Transverse colon (tissue), 3 donors: Measurements from ENCODE around the gene SLC28A3.

ENCODE experiments used
- CTCF ChIP-seq, 5 experiments: fragments of 200-600 bp in 3 of 5; fragments of 450-650 bp in 2 of 5; sonication (generic) in 3 of 5; IDR thresholded peaks; 1 replicate in 2 of 5; 2 replicates in 3 of 5; pipeline ENCODE4 v1.5.1; 2016 to 2017; ENCODE audit warnings: antibody characterized with exemption in 5 of 5, inconsistent platforms in 3 of 5, mild to moderate bottlenecking in 2 of 5, moderate library complexity in 1 of 5
- EP300 ChIP-seq: sonication (generic); formaldehyde crosslinking; IDR thresholded peaks from one replicate; pipeline ENCODE4 v1.6.1; 2017; ENCODE audit warnings: antibody characterized with exemption, low read depth
- POLR2A ChIP-seq: fragments of 450-650 bp; IDR thresholded peaks from one replicate; pipeline ENCODE4 v1.6.1; 2016; ENCODE audit warnings: antibody characterized with exemption, mild to moderate bottlenecking, moderate library complexity

- no peak for TF ChIP-seq EP300
- no peak for TF ChIP-seq CTCF (IDR thresholded peaks at IDR 0.05)
- TF ChIP-seq POLR2A: no peak
Observed at GRCh38 chr9:84297162-84297821, 43.3 kb downstream of the SLC28A3 start.
